Stimulated activated naive B cell treated with anti-CD40 and anti-IgM and Interleukin-4, amounts not matched to agents 10 μg/mL and 1 μg/mL and 100 μg/mL, for 72 hours (primary cell): ENCODE measurements around the gene CATSPER3.

ENCODE experiments used
- ATAC-seq, 2 donors: fragments of 150-1000 bp; cut with Tn5 transposase; replicated peaks; 2 replicates each; pipeline ENCODE4 v1.10.0; 2021; ENCODE audit warnings: moderate library complexity in 1 of 2
- DNase-seq: peaks from one replicate; pipeline ENCODE4 v3.0.0; 2021
- H3K27ac Mint-ChIP-seq: one replicate; pipeline ENCODE4 v1.8.0; 2022; ENCODE audit warnings: mild to moderate bottlenecking, mixed read lengths
- H3K27me3 Mint-ChIP-seq, 2 donors: one replicate each; pipeline ENCODE4 v1.8.0; 2022; ENCODE audit warnings: mixed read lengths in 2 of 2
- H3K36me3 Mint-ChIP-seq, 2 donors: one replicate each; pipeline ENCODE4 v1.8.0; 2022; ENCODE audit warnings: mixed read lengths in 2 of 2, mild to moderate bottlenecking in 1 of 2
- H3K4me1 Mint-ChIP-seq, 2 donors: one replicate each; pipeline ENCODE4 v1.8.0; 2022; ENCODE audit warnings: mixed read lengths in 2 of 2, mild to moderate bottlenecking in 1 of 2
- H3K4me3 Mint-ChIP-seq, 2 donors: one replicate each; pipeline ENCODE4 v1.8.0; 2022; ENCODE audit warnings: mild to moderate bottlenecking in 2 of 2, mixed read lengths in 2 of 2, moderate library complexity in 1 of 2
- H3K9me3 Mint-ChIP-seq, 2 donors: one replicate each; pipeline ENCODE4 v1.8.0; 2022; ENCODE audit warnings: mixed read lengths in 2 of 2, mild to moderate bottlenecking in 1 of 2

Gene CATSPER3

DNA sequence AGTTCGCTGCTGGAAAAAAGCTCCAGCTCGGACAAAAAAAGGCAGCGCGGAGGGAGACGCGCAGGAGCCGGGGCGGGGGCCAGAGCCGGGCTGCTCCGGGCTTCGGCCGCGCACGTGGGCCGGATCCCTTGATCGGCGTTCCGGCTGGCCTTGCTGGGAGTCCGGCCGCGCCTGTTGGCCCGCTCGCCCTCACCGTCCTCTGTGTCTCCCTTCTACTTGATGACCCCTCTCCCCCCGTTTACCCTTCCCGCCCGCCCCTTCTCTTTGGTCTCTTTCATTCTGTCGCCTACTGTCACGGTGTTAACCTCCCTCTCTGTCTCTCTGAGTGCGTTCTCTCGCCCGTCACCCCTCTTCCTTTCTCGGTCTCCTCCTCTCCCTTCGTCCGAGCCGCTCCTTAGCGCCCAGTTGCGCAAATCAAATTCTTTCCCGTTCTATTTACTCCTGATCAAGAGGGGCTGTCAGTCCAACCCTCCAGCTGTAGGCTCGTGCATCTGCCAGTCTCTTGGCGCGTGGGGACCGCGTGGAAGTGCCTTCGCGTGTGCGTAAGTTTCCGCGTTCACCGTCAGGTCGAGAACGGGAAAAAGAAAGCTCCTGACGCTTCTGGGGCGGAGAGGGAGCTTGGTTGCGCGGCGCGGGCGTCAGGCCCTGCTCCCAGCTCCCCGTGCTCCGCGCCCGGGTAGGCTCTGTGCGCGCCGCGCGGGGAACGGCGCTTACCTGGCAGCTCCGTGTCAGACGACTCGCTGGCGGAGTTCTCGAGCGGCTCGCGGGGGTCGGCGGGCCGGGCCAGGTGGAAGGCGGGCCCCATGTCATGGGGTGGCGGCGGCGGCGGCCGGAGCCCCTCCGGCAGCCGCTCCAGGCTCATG, 65.5 kb downstream of the CATSPER3 start:
- H3K27me3 Mint-ChIP-seq, result peaks cover 78 to 90% of the 10 kb centered on the region in 2 donors
- peaks cover 10 to 11% of the 10 kb centered on the region in 2 donors for H3K36me3 Mint-ChIP-seq
- peak; percentile 24 to 31 for ATAC-seq
- peak overlapping the region; percentile 1 for H3K27ac Mint-ChIP-seq
- H3K9me3 Mint-ChIP-seq, result peaks cover 5 to 7% of the 10 kb centered on the region in 2 donors
- no peak for DNase-seq
- peak overlapping the region; percentile 82 to 84 for H3K4me3 Mint-ChIP-seq
- peaks cover 41 to 56% of the 10 kb centered on the region in 2 donors for H3K4me1 Mint-ChIP-seq

DNA sequence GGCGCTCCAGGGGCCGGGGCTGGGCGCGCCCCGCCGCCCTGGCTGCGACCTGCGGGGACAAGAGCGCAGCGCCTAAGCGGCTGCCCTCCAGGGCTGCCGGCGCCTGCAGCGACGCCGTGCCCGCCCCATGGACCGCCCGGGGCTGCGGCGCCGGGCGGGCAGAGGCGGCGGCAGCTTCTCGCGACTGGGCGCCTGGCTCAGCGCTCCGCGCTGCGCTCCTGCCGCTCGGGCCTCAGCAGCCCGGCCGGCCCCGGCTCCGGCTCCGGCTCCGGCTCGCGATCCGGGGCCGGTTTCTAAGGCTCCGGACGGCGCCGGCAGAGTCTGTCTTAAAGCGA, 66.2 kb downstream of the CATSPER3 start, which contains the start of gene PITX1:
PITX1 (minus strand) TSS at position 328 of the 335 bp plus-strand sequence. CDS start 347 bp downstream, outside the sequence.
- ATAC-seq (peak; percentile 26 to 38), DNase-seq (no peak)
- Mint-ChIP-seq H3K4me3 (peak within 1 kb of the TSS; percentile 86 to 87), H3K27me3 (peaks cover 80 to 93% of the 10 kb centered on the region in 2 donors), H3K9me3 (peaks cover 5 to 7% of the 10 kb centered on the region in 2 donors), H3K4me1 (peaks cover 40 to 59% of the 10 kb centered on the region in 2 donors), H3K27ac (peak within 1 kb of the TSS; percentile 75), H3K36me3 (peaks cover 7 to 9% of the 10 kb centered on the region in 2 donors)

DNA sequence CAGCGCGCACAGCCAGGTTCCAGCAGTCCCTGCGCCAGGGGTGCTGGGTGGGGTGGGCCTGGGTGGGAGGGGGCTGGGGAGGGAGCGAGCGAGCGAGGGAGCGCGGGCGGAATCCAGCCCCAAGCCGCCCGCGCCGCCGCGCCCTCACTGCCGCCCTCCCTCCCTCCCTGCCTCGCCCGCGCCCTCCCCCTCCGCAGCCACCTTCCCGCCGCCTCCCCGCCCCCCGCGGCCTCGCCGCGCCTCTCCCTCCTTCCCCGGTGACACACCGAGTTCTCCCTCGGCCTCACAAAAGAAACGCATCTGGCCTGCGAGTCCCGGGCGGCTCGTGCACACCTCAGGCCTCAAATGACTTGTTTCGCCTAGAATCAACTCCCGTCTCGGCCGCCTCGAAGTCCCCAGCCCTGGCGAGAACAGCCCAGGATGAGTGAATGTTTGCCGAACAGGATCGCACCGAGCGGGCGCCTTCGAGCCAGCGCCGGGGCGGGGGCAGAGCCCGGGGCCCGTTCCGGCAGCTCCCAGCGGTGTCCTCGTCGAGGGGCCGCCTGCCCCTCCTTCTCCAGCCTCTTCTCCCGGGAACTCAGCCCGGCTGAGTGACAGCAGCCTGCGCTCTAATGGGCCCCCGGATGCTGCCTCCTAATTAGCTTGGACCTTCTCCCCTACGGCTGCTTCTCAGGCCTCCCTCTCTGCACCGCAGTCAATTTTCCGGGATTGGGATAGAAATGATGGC, 66.7 kb downstream of the CATSPER3 start:
- peak overlapping the region; percentile 86 to 87 for H3K4me3 Mint-ChIP-seq
- peaks cover 5 to 8% of the 10 kb centered on the region in 2 donors for H3K36me3 Mint-ChIP-seq
- ATAC-seq, result peak; percentile 24 to 40
- peaks cover 76 to 89% of the 10 kb centered on the region in 2 donors for H3K27me3 Mint-ChIP-seq
- H3K27ac Mint-ChIP-seq, result peak overlapping the region; percentile 75
- peaks cover 4 to 5% of the 10 kb centered on the region in 2 donors for H3K9me3 Mint-ChIP-seq
- no peak for DNase-seq
- H3K4me1 Mint-ChIP-seq, result peaks cover 38 to 58% of the 10 kb centered on the region in 2 donors

DNA sequence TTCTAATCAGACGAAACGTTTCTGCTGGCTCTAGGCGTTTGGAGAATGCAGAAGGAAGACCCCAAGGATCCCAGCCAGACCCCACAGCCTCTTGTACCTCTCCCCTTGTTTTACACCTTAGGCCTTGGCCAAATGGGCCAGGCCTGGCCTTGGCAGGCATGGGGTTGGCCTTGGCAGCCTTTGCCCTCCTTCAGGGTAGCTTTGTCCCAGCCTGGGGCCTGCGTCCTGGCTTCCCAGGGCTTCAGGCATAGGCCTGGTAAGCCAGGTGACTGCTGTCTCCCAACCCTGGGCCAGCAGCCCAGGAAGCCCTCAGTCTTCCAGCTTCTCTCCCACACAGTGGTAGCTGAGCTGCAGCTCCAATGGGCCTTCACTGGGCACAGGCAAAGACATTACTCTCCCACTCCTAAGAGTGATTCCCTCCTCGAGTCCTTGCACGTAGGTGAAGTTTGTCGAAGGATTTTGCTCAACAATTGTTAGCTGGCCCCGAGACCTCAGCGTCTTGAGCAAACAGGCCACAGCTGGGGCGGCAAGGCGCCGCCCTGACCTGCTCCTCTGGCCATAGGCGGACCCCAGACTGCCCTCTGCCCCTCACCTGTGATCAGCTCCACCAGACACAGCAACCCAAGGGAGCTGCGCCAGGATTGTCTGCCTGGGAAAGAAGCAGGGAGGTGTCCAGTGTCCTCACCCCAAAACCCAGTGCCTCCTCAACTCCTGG, 67.4 kb downstream of the CATSPER3 start:
- Mint-ChIP-seq H3K9me3 (no peaks in the 10 kb centered on the region), H3K27ac (peak overlapping the region; percentile 81)
- ATAC-seq, result no peak

DNA sequence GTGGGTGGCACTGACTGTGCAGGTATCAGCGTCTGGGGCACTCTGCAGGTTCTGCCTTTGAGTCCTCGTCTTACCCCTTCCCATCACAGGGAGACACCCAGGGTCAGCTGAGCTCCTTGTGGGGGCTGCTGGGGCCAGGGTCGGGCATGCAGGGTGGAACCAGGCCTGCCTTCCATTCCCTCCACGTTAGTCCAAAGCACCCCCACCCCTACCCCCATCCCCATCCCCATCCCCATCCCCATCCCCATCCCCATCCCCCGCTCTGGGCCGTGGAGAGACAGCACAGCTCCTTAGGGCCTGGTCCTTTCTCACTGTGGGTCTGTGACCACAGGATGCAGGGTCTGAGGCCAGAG, 67.9 kb downstream of the CATSPER3 start:
- no peak for DNase-seq
- H3K27me3 Mint-ChIP-seq, result peaks cover 71 to 84% of the 10 kb centered on the region in 2 donors
- no peak overlapping the region for H3K27ac Mint-ChIP-seq
- ATAC-seq, result no peak
- no peaks in the 10 kb centered on the region for H3K9me3 Mint-ChIP-seq
- H3K4me3 Mint-ChIP-seq, result peak overlapping the region in 1 of 2 donors; percentile 86
- peaks cover 0 to 4% of the 10 kb centered on the region in 2 donors for H3K36me3 Mint-ChIP-seq
- peaks cover 37 to 53% of the 10 kb centered on the region in 2 donors for H3K4me1 Mint-ChIP-seq

More for the DNA sequence above, 67.4 kb downstream of the CATSPER3 start:
- Mint-ChIP-seq H3K36me3 (peaks cover 0 to 4% of the 10 kb centered on the region in 2 donors), H3K4me1 (peaks cover 36 to 53% of the 10 kb centered on the region in 2 donors), H3K4me3 (peak overlapping the region; percentile 86 to 87), H3K27me3 (peaks cover 71 to 84% of the 10 kb centered on the region in 2 donors)
- DNase-seq, result no peak

DNA sequence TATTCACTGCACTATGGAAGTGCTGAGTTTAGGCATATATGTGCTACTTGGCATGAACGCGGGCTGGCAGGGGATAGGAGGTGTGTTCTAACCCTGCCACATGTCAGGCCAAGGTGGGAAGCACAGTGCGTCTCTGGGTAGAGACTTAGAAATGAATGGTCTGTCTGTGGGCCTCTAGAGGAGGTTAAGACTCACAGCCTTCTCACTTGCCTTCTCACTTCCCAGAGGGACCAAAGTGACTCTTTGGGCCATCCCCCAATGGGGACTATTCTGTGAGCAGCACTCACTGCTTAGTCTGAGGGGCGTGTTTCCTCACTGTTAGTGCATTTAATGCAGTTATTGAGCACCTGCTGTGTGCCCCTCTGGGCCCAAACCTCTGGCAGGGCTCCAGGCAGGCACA, 68.7 kb downstream of the CATSPER3 start:
- Mint-ChIP-seq H3K4me1 (peaks cover 33 to 51% of the 10 kb centered on the region in 2 donors), H3K27ac (no peak overlapping the region), H3K9me3 (no peaks in the 10 kb centered on the region), H3K27me3 (peaks cover 72 to 84% of the 10 kb centered on the region in 2 donors), H3K4me3 (no peak overlapping the region), H3K36me3 (peaks cover 0 to 4% of the 10 kb centered on the region in 2 donors)
- ATAC-seq (no peak), DNase-seq (no peak)

DNA sequence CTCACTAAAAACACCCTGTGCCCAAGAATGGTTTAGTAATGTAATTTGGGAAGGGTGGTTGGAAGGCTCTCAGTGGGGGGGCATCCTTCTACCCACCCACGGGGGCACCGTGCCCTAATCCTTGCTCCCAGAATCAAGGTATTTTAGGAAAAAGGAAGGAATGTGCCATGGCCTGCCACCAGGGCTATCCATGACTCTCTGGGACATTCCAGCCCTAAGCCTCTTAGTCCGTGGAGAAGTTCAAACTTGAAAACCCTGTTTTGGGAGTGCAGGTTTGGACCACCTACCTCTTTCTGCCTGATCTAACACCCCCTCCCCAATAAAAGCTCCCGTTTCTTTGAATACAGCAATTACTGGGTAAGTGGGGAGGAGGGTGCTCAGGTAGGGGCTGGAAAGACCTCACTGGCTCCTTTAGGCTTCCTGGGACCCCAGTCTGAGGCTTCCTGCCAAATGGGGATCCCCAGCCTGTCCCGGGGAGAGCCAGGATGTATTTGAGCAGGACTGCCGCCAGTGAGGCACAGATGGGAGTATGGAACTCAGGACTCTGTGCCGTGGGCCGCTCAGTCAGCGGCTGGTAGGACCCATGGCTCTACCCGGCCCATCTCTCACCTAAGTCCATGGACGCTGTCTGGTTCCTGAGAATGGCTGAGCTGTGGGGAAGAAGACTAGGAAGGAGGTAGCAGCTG, 70.0 kb downstream of the CATSPER3 start:
- no peaks in the 10 kb centered on the region for H3K9me3 Mint-ChIP-seq
- peaks cover 27 to 43% of the 10 kb centered on the region in 2 donors for H3K4me1 Mint-ChIP-seq
- DNase-seq (no peak), ATAC-seq (no peak)
- peak overlapping the region; percentile 17 for H3K27ac Mint-ChIP-seq
- peaks cover 0 to 4% of the 10 kb centered on the region in 2 donors for H3K36me3 Mint-ChIP-seq
- peaks cover 76 to 84% of the 10 kb centered on the region in 2 donors for H3K27me3 Mint-ChIP-seq
- no peak overlapping the region for H3K4me3 Mint-ChIP-seq

DNA sequence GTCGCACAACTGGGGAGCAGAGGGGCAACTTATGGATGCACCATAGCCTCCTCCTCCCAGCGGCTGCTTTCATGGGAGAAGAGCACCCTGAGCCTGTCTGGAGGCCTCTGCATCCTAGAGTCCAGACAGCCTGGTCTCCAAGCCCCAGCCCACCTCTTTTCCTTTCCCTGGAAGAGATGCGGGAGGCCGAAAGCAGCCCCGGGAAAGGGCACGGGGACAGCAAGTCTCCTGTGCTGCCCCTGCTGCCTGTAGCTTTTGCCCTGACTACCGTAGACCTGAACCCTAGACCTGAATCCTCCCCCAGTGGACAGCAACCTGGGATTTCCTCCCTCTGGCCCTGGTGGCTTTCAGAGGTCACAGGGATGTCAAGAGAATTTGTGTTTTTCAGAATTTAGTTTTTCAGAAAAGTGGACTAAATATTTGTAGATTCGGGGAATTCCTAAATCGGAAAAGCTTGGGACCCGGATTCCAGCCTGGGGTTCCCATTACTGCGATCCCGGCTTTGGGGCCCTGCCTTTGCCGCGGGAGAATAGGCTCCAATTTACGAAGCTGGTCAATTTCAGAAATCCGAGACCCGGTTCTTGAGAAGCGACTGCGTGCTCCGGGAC, 70.6 kb downstream of the CATSPER3 start:
- Mint-ChIP-seq H3K4me3 (peak overlapping the region; percentile 32 to 58), H3K4me1 (peaks cover 24 to 39% of the 10 kb centered on the region in 2 donors), H3K36me3 (peaks cover 0 to 4% of the 10 kb centered on the region in 2 donors), H3K9me3 (no peaks in the 10 kb centered on the region), H3K27me3 (peaks cover 77 to 86% of the 10 kb centered on the region in 2 donors), H3K27ac (peak overlapping the region; percentile 25)
- ATAC-seq (no peak), DNase-seq (no peak)

DNA sequence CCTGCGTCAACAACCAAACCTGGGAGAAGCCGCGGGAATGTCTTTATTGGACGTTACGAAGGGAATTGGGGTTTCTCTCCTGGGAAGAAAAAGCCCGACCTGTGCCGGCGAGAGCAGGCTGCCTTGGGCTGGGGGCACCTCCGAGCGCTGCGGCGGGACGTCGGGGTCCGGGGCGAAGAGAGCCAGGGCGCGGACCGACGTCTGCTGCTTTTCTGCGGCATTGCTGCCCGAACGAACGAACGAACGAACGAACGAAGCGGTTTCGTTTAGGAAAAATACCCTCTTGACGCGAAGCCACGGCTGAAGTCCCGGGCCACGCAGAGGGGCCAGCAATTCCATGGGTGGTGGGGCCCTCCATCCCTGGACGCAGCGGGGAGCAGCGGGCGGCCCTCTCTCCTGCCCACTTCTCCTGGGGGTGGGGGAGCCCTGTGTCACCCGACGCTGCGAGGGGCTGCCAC, 71.1 kb downstream of the CATSPER3 start:
- Mint-ChIP-seq H3K9me3 (no peaks in the 10 kb centered on the region), H3K4me1 (peaks cover 23 to 36% of the 10 kb centered on the region in 2 donors), H3K27me3 (peaks cover 80 to 88% of the 10 kb centered on the region in 2 donors), H3K27ac (peak overlapping the region; percentile 25), H3K4me3 (peak overlapping the region; percentile 32 to 58), H3K36me3 (peaks cover 0 to 4% of the 10 kb centered on the region in 2 donors)
- ATAC-seq, result no peak
- no peak for DNase-seq

DNA sequence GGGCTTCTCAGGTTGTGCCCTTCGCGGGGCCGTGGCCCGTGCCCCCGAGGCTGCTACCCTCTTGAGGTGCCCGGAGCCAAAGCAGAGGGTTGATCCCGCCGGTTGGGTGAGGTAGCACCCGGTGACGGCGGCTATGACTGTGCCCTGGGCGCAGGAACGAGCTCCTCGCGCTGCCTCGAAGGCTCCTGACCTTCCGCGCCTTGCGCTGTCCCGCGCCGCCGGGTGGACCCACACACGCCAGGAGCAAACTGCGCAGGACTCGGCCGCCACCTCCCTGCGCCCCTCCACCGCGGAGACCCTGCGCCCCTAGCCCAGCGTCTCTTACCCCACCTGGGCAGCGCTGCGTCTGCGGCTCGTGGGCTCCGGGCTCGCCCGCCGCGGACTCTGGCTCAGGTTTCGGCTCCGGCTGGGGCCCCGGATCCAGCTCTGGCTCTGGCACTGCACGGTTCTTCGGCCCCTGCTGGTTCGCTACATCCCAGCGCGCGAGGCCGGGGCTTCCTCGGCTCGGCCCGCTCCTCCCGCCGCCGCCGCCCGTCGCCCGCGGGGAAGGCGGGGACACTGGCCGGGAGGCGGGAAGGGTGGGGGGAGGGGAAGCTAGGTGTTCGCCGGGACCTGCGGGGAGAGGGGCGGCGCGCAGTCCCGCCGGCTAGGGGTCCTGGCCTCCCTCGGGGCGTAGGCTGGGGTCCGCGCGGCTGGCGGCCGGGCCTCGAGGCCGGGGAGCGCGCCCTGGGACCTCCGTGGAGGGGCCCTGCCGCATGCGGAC, 71.7 kb downstream of the CATSPER3 start:
- H3K4me1 Mint-ChIP-seq, result peaks cover 21 to 33% of the 10 kb centered on the region in 2 donors
- H3K4me3 Mint-ChIP-seq, result peak overlapping the region in 1 of 2 donors; percentile 43
- DNase-seq, result no peak
- ATAC-seq, result peak in 1 of 2 donors; percentile 38
- H3K9me3 Mint-ChIP-seq, result no peaks in the 10 kb centered on the region
- peaks cover 0 to 4% of the 10 kb centered on the region in 2 donors for H3K36me3 Mint-ChIP-seq
- peaks cover 84 to 90% of the 10 kb centered on the region in 2 donors for H3K27me3 Mint-ChIP-seq
- no peak overlapping the region for H3K27ac Mint-ChIP-seq

DNA sequence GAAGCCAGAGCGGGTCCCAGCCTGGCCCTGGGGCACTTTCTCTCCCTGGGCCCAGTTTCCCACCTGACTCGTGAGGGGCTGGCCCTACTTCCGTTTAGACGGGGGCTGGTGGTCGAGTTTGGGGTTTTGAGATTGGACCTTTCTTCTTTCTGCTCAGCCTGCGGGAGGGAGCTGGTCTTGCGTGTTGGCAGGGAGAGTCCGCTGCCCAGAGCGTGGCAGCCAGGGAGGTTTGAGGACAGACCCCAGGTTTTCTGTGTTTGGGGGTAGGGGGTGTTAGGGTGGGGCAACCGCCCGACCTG, 72.3 kb downstream of the CATSPER3 start:
- no peaks in the 10 kb centered on the region for H3K9me3 Mint-ChIP-seq
- ATAC-seq (no peak), DNase-seq (no peak)
- H3K4me3 Mint-ChIP-seq, result peak overlapping the region in 1 of 2 donors; percentile 56
- peaks cover 82 to 90% of the 10 kb centered on the region in 2 donors for H3K27me3 Mint-ChIP-seq
- no peak overlapping the region for H3K27ac Mint-ChIP-seq
- peaks cover 0 to 1% of the 10 kb centered on the region in 2 donors for H3K36me3 Mint-ChIP-seq
- H3K4me1 Mint-ChIP-seq, result peaks cover 18 to 28% of the 10 kb centered on the region in 2 donors

DNA sequence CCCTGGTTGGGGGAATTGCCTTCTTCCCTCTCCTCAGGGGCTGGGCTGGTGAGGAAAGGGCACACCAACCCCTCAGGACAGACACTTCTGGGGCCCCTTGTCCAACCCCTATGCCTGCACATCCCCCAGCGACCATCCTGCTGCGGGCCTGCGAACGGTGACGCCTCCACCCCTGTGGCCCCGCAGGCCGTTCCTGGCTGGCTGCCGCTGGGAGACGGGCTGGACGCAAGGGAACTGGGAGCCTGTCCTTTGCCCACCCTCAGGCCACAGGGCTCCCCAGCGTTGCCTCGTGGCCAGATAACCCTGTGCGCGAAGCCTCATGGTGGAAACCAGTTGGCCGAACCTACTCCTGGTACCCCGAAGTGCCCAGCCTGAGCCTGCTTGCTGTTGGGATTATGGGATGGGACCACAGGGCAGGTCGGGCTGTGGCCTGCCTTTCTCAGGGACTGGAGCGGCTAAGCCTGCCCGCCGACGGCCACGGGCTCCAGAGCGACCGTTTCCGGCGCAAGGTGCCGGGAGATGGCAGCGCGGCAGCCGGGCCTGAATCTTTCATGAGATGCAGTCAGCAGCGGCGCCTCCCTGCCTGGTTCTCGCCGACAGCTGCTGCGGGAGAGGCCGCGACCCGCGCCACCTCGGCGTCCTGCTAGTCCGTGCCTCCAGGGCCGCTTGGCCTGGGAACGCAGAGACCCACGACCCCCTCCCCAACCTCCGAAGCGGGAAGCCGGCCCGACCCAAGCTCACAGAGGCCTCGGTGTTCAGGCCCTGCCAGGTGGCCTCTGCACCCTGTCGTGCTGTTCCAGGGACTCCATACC, 72.8 kb downstream of the CATSPER3 start:
- H3K36me3 Mint-ChIP-seq, result no peaks in the 10 kb centered on the region
- no peak for ATAC-seq
- H3K27me3 Mint-ChIP-seq, result peaks cover 81 to 90% of the 10 kb centered on the region in 2 donors
- peak overlapping the region; percentile 56 to 77 for H3K4me3 Mint-ChIP-seq
- no peaks in the 10 kb centered on the region for H3K9me3 Mint-ChIP-seq
- H3K27ac Mint-ChIP-seq, result peak overlapping the region; percentile 76
- peaks cover 20 to 30% of the 10 kb centered on the region in 2 donors for H3K4me1 Mint-ChIP-seq
- DNase-seq, result no peak
